Transverse colon (tissue), 4 donors: ENCODE results near the gene SEC61G. TPM values are rescaled to one million over a fixed set of nuclear protein-coding genes. Genes with fewer than 3 reads are reported as not detected.

Experiments used
- DNase-seq: peaks from one replicate; pipeline ENCODE4 v3.0.0-alpha.2; 2019
- H3K27ac ChIP-seq, 4 donors: fragments of 200-600 bp; sonication (generic); 2 replicates each; pipeline ENCODE4 v1.5.1; 2016 to 2018; ENCODE audit warnings: inconsistent platforms in 4 of 4
- H3K27me3 ChIP-seq: fragments of 200-600 bp; sonication (generic); 2 replicates; pipeline ENCODE4 v1.5.1; 2017; ENCODE audit warnings: inconsistent platforms
- H3K36me3 ChIP-seq, 4 donors: fragments of 200-600 bp; sonication (generic); 2 replicates each; pipeline ENCODE4 v1.5.1; 2017 to 2019; ENCODE audit warnings: inconsistent platforms in 4 of 4
- H3K4me1 ChIP-seq, 4 donors: fragments of 200-600 bp; sonication (generic); 2 replicates each; pipeline ENCODE4 v1.5.1; 2017 to 2020; ENCODE audit warnings: inconsistent platforms in 4 of 4
- H3K4me3 ChIP-seq, 4 donors: fragments of 200-600 bp; sonication (generic); 1 replicate in 1 of 4; 2 replicates in 3 of 4; pipeline versions ENCODE4 v1.5.1 to v1.6.1; 2017 to 2019; ENCODE audit warnings: inconsistent platforms in 4 of 4
- H3K9me3 ChIP-seq, 2 donors: fragments of 200-600 bp; sonication (generic); 2 replicates each; pipeline ENCODE4 v1.5.1; 2017 to 2019; ENCODE audit warnings: inconsistent platforms in 2 of 2
- CTCF ChIP-seq, 5 experiments: fragments of 200-600 bp in 3 of 5; fragments of 450-650 bp in 2 of 5; sonication (generic) in 3 of 5; IDR thresholded peaks; 1 replicate in 2 of 5; 2 replicates in 3 of 5; pipeline ENCODE4 v1.5.1; 2016 to 2017; ENCODE audit warnings: antibody characterized with exemption in 5 of 5, inconsistent platforms in 3 of 5, mild to moderate bottlenecking in 2 of 5, moderate library complexity in 1 of 5
- EP300 ChIP-seq: sonication (generic); formaldehyde crosslinking; IDR thresholded peaks from one replicate; pipeline ENCODE4 v1.6.1; 2017; ENCODE audit warnings: antibody characterized with exemption, low read depth
- POLR2A ChIP-seq: fragments of 450-650 bp; IDR thresholded peaks from one replicate; pipeline ENCODE4 v1.6.1; 2016; ENCODE audit warnings: antibody characterized with exemption, mild to moderate bottlenecking, moderate library complexity
- POLR2AphosphoS5 ChIP-seq, 3 donors: sonication (generic); formaldehyde crosslinking; IDR thresholded peaks; one replicate each; pipeline ENCODE4 v1.6.1; 2016; ENCODE audit warnings: antibody characterized with exemption in 3 of 3
- WGBS, 2 donors: methylation state at CpG; one replicate each; pipeline ENCODE4 v1.1.5; 2018; ENCODE audit warnings: low coverage in 1 of 2; 5-methylcytosine and 5-hydroxymethylcytosine counted together
- in situ Hi-C, 4 donors: fragments of 200-750 bp; cut with MboI; loops; one replicate each; pipeline versions ENCODE4 v1.15.0 to v1.15.1; 2017; ENCODE audit warnings: low sequenced_read_pairs in 3 of 4, low pct_ligation_motif_present in 1 of 4, low pct_unique_long_range_greater_than_20kb in 1 of 4
- intact Hi-C: fragments of 100-400 bp; cut with DNase I; formaldehyde crosslinking; loops from one replicate; pipeline ENCODE4 v1.15.1; 2023; ENCODE audit warnings: low total_unique reads
- total RNA-seq, 4 donors: library from RNA; depleted of rRNA; stranded (reverse); fragments of >200 nt; gene quantifications; one replicate each; pipeline ENCODE4 v1.1.0, GENCODE V29; 2016

Gene SEC61G
- total RNA-seq, 4 donors from 2014 or later: 33.6 to 247 (median 134) TPM

- DNase-seq: no peak
- Histone ChIP-seq H3K4me3 (no peak overlapping the region), H3K27me3 (no peaks in the 10 kb centered on the region), H3K36me3 (no peaks in the 10 kb centered on the region), H3K27ac (no peak overlapping the region), H3K4me1 (no peaks in the 10 kb centered on the region), H3K9me3 (no peaks in the 10 kb centered on the region)
- TF ChIP-seq CTCF (IDR thresholded peaks at IDR 0.05) (no peak), POLR2AphosphoS5 (IDR thresholded peaks at IDR 0.05) (no peak)
- WGBS, 2 donors: 84 to 87% methylated on average over 4 of the region's 4 CpGs
- in situ Hi-C loops (loop anchor here in 3 of 4 donors (25.0 kb wide), 1 partner anchor 214 kb away; the partner anchor contains the start of gene EGFR (in 3 of the 3)), intact Hi-C loops (no loop called here)
Measured at GRCh38 chr7:54798530-54798929, 39.5 kb upstream of the SEC61G start.

- Histone ChIP-seq H3K36me3 (no peaks in the 10 kb centered on the region), H3K4me1 (no peaks in the 10 kb centered on the region), H3K9me3 (no peaks in the 10 kb centered on the region), H3K27me3 (no peaks in the 10 kb centered on the region), H3K27ac (no peak overlapping the region), H3K4me3 (no peak overlapping the region)
- 75 to 79% methylated on average over 4 of the region's 4 CpGs for WGBS, 2 donors
- in situ Hi-C loops: loop anchor here in 3 of 4 donors (25.0 kb wide), 1 partner anchor 215 kb away; the partner anchor contains the start of gene EGFR (in 3 of the 3)
- TF ChIP-seq CTCF (IDR thresholded peaks at IDR 0.05) (no peak), POLR2A (no peak)
- intact Hi-C loops: no loop called here
- DNase-seq: no peak
Measured at GRCh38 chr7:54796853-54797252, 37.8 kb upstream of the SEC61G start.

GRCh38 chr7:54796150-54796549 is 37.1 kb upstream of the SEC61G start:
- intact Hi-C loops (no loop called here), in situ Hi-C loops (loop anchor here in 3 of 4 donors (25.0 kb wide), 1 partner anchor 216 kb away; the partner anchor contains the start of gene EGFR (in 3 of the 3))

GRCh38 chr7:54792383-54792782 is 33.4 kb upstream of the SEC61G start:
- TF ChIP-seq POLR2AphosphoS5 (IDR thresholded peaks at IDR 0.05) (no peak), EP300 (no peak), POLR2A (no peak), CTCF (IDR thresholded peaks at IDR 0.05) (no peak)
- no peaks in the 10 kb centered on the region for H3K27me3 ChIP-seq
- intact Hi-C loops: no loop called here
- H3K4me1 ChIP-seq: peaks cover 0 to 6% (median 4%) of the 10 kb centered on the region in 4 donors
- H3K27ac ChIP-seq: no peak overlapping the region
- no peaks in the 10 kb centered on the region for H3K9me3 ChIP-seq
- WGBS, 2 donors: 80 to 89% methylated on average over 2 to 11 of the region's 11 CpGs
- DNase-seq: no peak
- H3K36me3 ChIP-seq: no peaks in the 10 kb centered on the region
- in situ Hi-C loops: loop anchor here in 3 of 4 donors (25.0 kb wide), 1 partner anchor 220 kb away; the partner anchor contains the start of gene EGFR (in 3 of the 3)
- no peak overlapping the region for H3K4me3 ChIP-seq

More at GRCh38 chr7:54796150-54796549, 37.1 kb upstream of the SEC61G start:
- 55 to 80% methylated on average over 6 of the region's 6 CpGs for WGBS, 2 donors
- DNase-seq: no peak
- no peaks in the 10 kb centered on the region for H3K4me1 ChIP-seq
- TF ChIP-seq EP300: no peak
- no peak for TF ChIP-seq POLR2A
- TF ChIP-seq POLR2AphosphoS5 (IDR thresholded peaks at IDR 0.05): no peak
- TF ChIP-seq CTCF (IDR thresholded peaks at IDR 0.05): no peak
- H3K4me3 ChIP-seq: no peak overlapping the region
- H3K36me3 ChIP-seq: no peaks in the 10 kb centered on the region
- H3K9me3 ChIP-seq: no peaks in the 10 kb centered on the region
- no peak overlapping the region for H3K27ac ChIP-seq
- H3K27me3 ChIP-seq: no peaks in the 10 kb centered on the region
